Measurements from ENCODE around the gene MYCBP2. TPM values are rescaled to one million over a fixed set of nuclear protein-coding genes. Genes with fewer than 3 reads are reported as not detected.

Gene MYCBP2
- total and polyA plus RNA-seq, 4 donors, result 23.2 to 130 (median 57.9) TPM

- no peaks in the 10 kb centered on the region for H3K27me3 ChIP-seq (ENCODE audit: control insufficient read depth in 3 of 3, insufficient read depth in 3 of 3, low read length in 2 of 3)
- no peak for DNase-seq
- no peak for TF ChIP-seq CTCF (IDR thresholded peaks at IDR 0.05; ENCODE audit: control extremely low read depth, extremely low read depth)
- H3K4me1 ChIP-seq (ENCODE audit: control insufficient read depth in 5 of 5, insufficient read depth in 5 of 5, low read length in 5 of 5), result no peaks in the 10 kb centered on the region
- H3K9ac ChIP-seq (ENCODE audit: insufficient read depth in 1 of 2, low read length in 2 of 2), result no peak overlapping the region
- ATAC-seq (ENCODE audit: insufficient read depth, low FRiP score), result no peak
- H3K4me3 ChIP-seq, result no peak overlapping the region
- H3K27ac ChIP-seq (ENCODE audit: low read depth in 1 of 2, low read length in 1 of 2), result no peak overlapping the region
- peaks cover 4 to 21% (median 15%) of the 10 kb centered on the region in 4 donors for H3K36me3 ChIP-seq (ENCODE audit: control insufficient read depth in 4 of 4, insufficient read depth in 4 of 4, low read length in 4 of 4)
- peaks cover 0 to under 1% (median 0%) of the 10 kb centered on the region in 4 donors for H3K9me3 ChIP-seq (ENCODE audit: control insufficient read depth in 4 of 4, insufficient read depth in 3 of 4, low read length in 3 of 4)
Observed at GRCh38 chr13:77114271-77114670, 212.6 kb downstream of the MYCBP2 start.

GRCh38 chr13:77113496-77113895 lies 213.4 kb downstream of the MYCBP2 start:
- no peak for ATAC-seq (ENCODE audit: insufficient read depth, low FRiP score)
- H3K27me3 ChIP-seq (ENCODE audit: control insufficient read depth in 3 of 3, insufficient read depth in 3 of 3, low read length in 2 of 3), result no peaks in the 10 kb centered on the region
- no peak for DNase-seq
- H3K9me3 ChIP-seq (ENCODE audit: control insufficient read depth in 4 of 4, insufficient read depth in 3 of 4, low read length in 3 of 4), result peaks cover 0 to 2% (median 0%) of the 10 kb centered on the region in 4 donors
- peaks cover 5 to 23% (median 15%) of the 10 kb centered on the region in 4 donors for H3K36me3 ChIP-seq (ENCODE audit: control insufficient read depth in 4 of 4, insufficient read depth in 4 of 4, low read length in 4 of 4)
- no peak overlapping the region for H3K27ac ChIP-seq (ENCODE audit: low read depth in 1 of 2, low read length in 1 of 2)
- no peaks in the 10 kb centered on the region for H3K4me1 ChIP-seq (ENCODE audit: control insufficient read depth in 5 of 5, insufficient read depth in 5 of 5, low read length in 5 of 5)
- H3K9ac ChIP-seq (ENCODE audit: insufficient read depth in 1 of 2, low read length in 2 of 2), result no peak overlapping the region
- TF ChIP-seq CTCF (IDR thresholded peaks at IDR 0.05; ENCODE audit: control extremely low read depth, extremely low read depth), result no peak
- H3K4me3 ChIP-seq, result no peak overlapping the region

DNA sequence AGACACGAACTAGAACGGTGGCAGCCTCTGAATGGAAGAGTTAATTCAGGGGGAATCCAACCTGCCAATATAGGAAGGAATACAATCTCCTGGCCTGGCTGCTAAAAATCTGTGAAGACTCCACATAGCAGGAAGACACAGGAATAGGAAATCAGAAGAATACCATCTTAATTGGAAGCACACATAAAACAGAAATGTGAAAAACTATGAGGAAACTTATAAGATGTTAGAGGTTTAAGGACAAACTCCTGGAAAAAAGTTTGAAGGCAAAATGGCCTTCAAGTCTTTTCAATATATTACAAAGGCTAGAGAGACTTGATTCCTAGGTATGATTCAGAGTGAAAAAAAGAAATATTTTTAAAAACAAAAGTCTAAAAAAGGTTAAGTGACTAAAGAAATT lies 221.8 kb downstream of the MYCBP2 start:
- DNase-seq, result no peak
- WGBS, 2 donors, result 93 to 98% methylated on average over 2 of the region's 2 CpGs
- Histone ChIP-seq H3K27me3 (ENCODE audit: control insufficient read depth in 3 of 3, insufficient read depth in 3 of 3, low read length in 2 of 3) (no peaks in the 10 kb centered on the region), H3K9me3 (ENCODE audit: control insufficient read depth in 4 of 4, insufficient read depth in 3 of 4, low read length in 3 of 4) (peaks cover 0 to 2% (median 0%) of the 10 kb centered on the region in 4 donors), H3K9ac (ENCODE audit: insufficient read depth in 1 of 2, low read length in 2 of 2) (no peak overlapping the region), H3K36me3 (ENCODE audit: control insufficient read depth in 4 of 4, insufficient read depth in 4 of 4, low read length in 4 of 4) (peaks cover 0 to 7% (median 3%) of the 10 kb centered on the region in 4 donors), H3K27ac (ENCODE audit: low read depth in 1 of 2, low read length in 1 of 2) (no peak overlapping the region), H3K4me3 (no peak overlapping the region), H3K4me1 (ENCODE audit: control insufficient read depth in 5 of 5, insufficient read depth in 5 of 5, low read length in 5 of 5) (no peaks in the 10 kb centered on the region)
- ATAC-seq (ENCODE audit: insufficient read depth, low FRiP score), result no peak
- no peak for TF ChIP-seq CTCF (IDR thresholded peaks at IDR 0.05; ENCODE audit: control extremely low read depth, extremely low read depth)

DNA sequence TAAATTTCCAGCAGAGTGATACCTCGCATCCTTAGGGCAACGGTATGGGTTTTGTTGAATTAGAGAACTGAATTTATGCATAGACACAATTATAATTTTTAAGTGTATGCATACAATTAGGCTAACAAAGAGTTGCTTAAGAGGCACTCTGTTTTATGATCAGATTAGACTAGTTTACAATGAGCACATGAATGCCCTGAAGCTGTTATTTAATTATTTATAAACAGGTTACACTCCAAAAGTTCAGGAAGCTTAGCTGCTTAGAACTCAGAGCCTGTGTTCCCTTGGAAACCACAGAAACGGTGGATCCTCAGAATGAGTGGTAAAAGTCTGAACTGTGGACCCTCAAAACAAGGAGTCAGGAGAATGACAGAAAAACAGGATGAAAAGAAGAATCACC lies 227.5 kb downstream of the MYCBP2 start:
- H3K4me1 ChIP-seq (ENCODE audit: control insufficient read depth in 5 of 5, insufficient read depth in 5 of 5, low read length in 5 of 5), result no peaks in the 10 kb centered on the region
- ATAC-seq (ENCODE audit: insufficient read depth, low FRiP score), result no peak
- TF ChIP-seq CTCF (IDR thresholded peaks at IDR 0.05; ENCODE audit: control extremely low read depth, extremely low read depth), result no peak
- no peak overlapping the region for H3K27ac ChIP-seq (ENCODE audit: low read depth in 1 of 2, low read length in 1 of 2)
- DNase-seq, result no peak
- no peaks in the 10 kb centered on the region for H3K9me3 ChIP-seq (ENCODE audit: control insufficient read depth in 4 of 4, insufficient read depth in 3 of 4, low read length in 3 of 4)
- 89 to 95% methylated on average over 3 of the region's 3 CpGs for WGBS, 2 donors
- H3K36me3 ChIP-seq (ENCODE audit: control insufficient read depth in 4 of 4, insufficient read depth in 4 of 4, low read length in 4 of 4), result peaks cover 11 to 30% (median 18%) of the 10 kb centered on the region in 4 donors
- no peak overlapping the region for H3K4me3 ChIP-seq
- no peaks in the 10 kb centered on the region for H3K27me3 ChIP-seq (ENCODE audit: control insufficient read depth in 3 of 3, insufficient read depth in 3 of 3, low read length in 2 of 3)
- H3K9ac ChIP-seq (ENCODE audit: insufficient read depth in 1 of 2, low read length in 2 of 2), result no peak overlapping the region

Measured in lung (tissue), 12 donors.